ENCODE measurements around the gene TMEM170B.

The TMEM170B gene

DNA sequence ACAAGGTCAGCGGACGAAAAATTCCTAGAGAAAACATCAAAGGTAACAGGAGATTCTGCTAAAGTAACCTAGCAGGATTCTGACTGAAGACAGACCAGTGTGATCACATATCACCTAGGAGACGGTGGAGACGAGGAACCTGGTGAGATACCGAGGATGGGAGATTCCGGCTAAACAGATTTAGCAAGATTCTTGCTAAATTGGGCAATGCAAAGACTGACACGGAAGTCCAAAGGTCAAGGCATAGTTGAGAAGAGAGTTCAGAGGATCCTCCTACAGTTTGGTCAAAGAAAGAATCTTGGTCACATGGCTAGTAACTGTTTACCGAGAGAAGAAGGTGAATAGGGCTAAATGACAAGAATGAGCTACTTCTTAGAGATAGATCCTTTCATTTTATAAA lies 61.1 kb downstream of the TMEM170B start:
- Histone ChIP-seq H4K20me1 (ENCODE audit: insufficient read depth, low read length) (no peaks in the 10 kb centered on the region), H3K4me3 (ENCODE audit: low read length) (no peak overlapping the region), H3K4me2 (ENCODE audit: low read length) (no peak overlapping the region), H3K27ac (ENCODE audit: low read length) (no peak overlapping the region), H3K9me3 (ENCODE audit: insufficient read depth, low read length) (no peaks in the 10 kb centered on the region), H3K9ac (ENCODE audit: low read length) (no peak overlapping the region), H3K27me3 (ENCODE audit: low read depth, low read length) (peaks cover 12% of the 10 kb centered on the region), H3K79me2 (ENCODE audit: low read length) (no peaks in the 10 kb centered on the region), H2AFZ (ENCODE audit: low read depth, low read length) (no peak overlapping the region), H3K36me3 (replicated peaks; ENCODE audit: low read depth, low read length) (no peaks in the 10 kb centered on the region), H3K4me1 (ENCODE audit: low read length) (no peaks in the 10 kb centered on the region)
- TF ChIP-seq EZH2phosphoT487 (IDR thresholded peaks at IDR 0.05; ENCODE audit: low read depth), result no peak
- TF ChIP-seq, protein P1, sequence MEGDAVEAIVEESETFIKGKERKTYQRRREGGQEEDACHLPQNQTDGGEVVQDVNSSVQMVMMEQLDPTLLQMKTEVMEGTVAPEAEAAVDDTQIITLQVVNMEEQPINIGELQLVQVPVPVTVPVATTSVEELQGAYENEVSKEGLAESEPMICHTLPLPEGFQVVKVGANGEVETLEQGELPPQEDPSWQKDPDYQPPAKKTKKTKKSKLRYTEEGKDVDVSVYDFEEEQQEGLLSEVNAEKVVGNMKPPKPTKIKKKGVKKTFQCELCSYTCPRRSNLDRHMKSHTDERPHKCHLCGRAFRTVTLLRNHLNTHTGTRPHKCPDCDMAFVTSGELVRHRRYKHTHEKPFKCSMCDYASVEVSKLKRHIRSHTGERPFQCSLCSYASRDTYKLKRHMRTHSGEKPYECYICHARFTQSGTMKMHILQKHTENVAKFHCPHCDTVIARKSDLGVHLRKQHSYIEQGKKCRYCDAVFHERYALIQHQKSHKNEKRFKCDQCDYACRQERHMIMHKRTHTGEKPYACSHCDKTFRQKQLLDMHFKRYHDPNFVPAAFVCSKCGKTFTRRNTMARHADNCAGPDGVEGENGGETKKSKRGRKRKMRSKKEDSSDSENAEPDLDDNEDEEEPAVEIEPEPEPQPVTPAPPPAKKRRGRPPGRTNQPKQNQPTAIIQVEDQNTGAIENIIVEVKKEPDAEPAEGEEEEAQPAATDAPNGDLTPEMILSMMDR (IDR thresholded peaks at IDR 0.05; ENCODE audit: low read depth, low read length), result no peak

DNA sequence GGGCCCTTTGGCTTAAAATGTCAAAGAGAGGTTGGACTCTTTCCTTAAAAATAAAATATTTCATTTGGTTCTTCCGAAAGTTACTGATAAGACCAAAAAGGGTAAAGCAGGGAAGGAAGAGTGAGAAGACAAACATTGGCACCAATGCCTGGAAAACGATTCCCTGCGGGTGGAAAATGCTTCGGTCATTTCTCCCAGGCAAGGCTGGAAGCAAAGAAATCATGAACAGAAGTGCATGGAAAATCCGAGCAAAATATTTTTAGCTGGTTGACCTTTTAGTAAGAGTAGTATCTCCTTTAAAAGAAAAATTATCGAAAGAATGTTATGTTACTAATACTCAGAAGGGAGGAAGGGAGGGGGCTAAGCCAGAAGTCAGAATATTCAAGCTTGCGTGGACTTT lies 62.7 kb downstream of the TMEM170B start:
- TF ChIP-seq, protein P1 (IDR thresholded peaks at IDR 0.05; ENCODE audit: low read depth, low read length), result no peak
- TF ChIP-seq EZH2phosphoT487 (IDR thresholded peaks at IDR 0.05; ENCODE audit: low read depth), result no peak
- no peak overlapping the region for H2AFZ ChIP-seq (ENCODE audit: low read depth, low read length)
- no peaks in the 10 kb centered on the region for H3K4me1 ChIP-seq (ENCODE audit: low read length)
- H3K36me3 ChIP-seq (replicated peaks; ENCODE audit: low read depth, low read length), result no peaks in the 10 kb centered on the region
- H3K79me2 ChIP-seq (ENCODE audit: low read length), result no peaks in the 10 kb centered on the region
- H3K4me3 ChIP-seq (ENCODE audit: low read length), result no peak overlapping the region
- no peaks in the 10 kb centered on the region for H3K9me3 ChIP-seq (ENCODE audit: insufficient read depth, low read length)
- H3K4me2 ChIP-seq (ENCODE audit: low read length), result no peak overlapping the region
- H4K20me1 ChIP-seq (ENCODE audit: insufficient read depth, low read length), result no peaks in the 10 kb centered on the region
- peaks cover 15% of the 10 kb centered on the region for H3K27me3 ChIP-seq (ENCODE audit: low read depth, low read length)
- no peak overlapping the region for H3K27ac ChIP-seq (ENCODE audit: low read length)
- no peak overlapping the region for H3K9ac ChIP-seq (ENCODE audit: low read length)

DNA sequence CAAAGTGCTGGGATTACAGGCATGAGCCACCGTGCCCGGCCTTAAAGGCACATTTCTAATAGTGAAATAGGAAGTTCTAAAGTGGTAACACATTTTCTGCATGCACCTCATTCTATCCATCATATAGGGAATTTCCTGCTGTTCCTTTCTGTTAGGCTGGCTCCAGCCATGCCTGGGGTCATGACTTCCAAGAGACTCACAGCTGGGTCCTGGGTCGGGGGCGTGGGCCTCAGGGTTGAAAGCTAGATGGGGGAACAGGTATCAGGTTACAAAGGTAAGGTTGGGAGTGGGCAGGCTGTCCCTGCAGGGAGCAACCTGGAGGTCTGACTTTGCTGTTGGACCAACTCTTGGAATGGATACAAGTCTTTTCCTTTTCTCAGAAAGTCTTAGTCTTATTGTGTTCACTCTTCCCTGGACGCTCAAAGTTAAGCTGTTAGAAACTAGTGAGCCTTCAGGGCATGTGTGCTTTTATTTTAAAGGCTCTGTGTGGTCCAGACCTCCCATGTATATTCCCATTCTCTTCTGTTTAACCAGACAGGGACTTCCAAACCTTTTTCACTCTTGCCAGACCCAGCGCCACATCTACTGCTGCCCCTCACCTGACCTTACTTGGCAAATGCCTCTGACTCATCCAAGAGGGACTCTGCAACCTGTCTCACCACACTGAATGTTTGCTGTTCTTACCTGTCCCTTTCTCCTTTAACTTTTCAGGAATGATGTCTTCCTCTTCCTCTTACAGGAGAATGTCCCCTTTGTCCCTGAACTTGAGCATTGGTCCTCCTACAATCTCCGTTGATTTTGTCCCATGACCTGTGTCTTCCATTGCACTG lies 64.4 kb downstream of the TMEM170B start:
- Histone ChIP-seq H3K4me3 (ENCODE audit: low read length) (no peak overlapping the region), H3K9me3 (ENCODE audit: insufficient read depth, low read length) (no peaks in the 10 kb centered on the region), H3K79me2 (ENCODE audit: low read length) (no peaks in the 10 kb centered on the region), H3K9ac (ENCODE audit: low read length) (no peak overlapping the region), H2AFZ (ENCODE audit: low read depth, low read length) (no peak overlapping the region), H3K36me3 (replicated peaks; ENCODE audit: low read depth, low read length) (no peaks in the 10 kb centered on the region), H4K20me1 (ENCODE audit: insufficient read depth, low read length) (no peaks in the 10 kb centered on the region), H3K4me2 (ENCODE audit: low read length) (no peak overlapping the region), H3K4me1 (ENCODE audit: low read length) (no peaks in the 10 kb centered on the region), H3K27me3 (ENCODE audit: low read depth, low read length) (peaks cover 22% of the 10 kb centered on the region), H3K27ac (ENCODE audit: low read length) (no peak overlapping the region)
- TF ChIP-seq, protein P1 (IDR thresholded peaks at IDR 0.05; ENCODE audit: low read depth, low read length), result no peak
- TF ChIP-seq EZH2phosphoT487 (IDR thresholded peaks at IDR 0.05; ENCODE audit: low read depth), result no peak

DNA sequence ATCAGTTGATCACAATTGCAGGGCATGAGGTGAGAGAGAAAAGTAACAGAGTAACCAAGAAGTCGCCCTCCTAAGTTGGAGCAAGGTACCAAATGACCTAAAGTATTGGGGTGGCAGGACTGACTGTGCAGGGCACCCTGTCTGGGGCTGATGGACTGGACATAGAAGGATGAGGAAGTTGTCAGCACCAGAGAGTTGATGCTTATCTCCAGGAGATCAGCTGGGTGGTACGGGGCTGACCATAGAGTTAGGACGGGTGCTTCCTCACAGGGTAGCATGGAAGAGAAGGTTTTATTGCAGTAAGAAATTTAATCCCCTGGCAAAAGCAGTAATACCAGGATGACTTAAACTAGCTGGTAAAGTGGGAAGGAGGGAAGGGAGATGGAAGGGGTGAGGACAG lies 66.7 kb downstream of the TMEM170B start:
- Histone ChIP-seq H3K36me3 (replicated peaks; ENCODE audit: low read depth, low read length) (no peaks in the 10 kb centered on the region), H3K27me3 (ENCODE audit: low read depth, low read length) (peaks cover 27% of the 10 kb centered on the region), H3K27ac (ENCODE audit: low read length) (no peak overlapping the region), H3K9ac (ENCODE audit: low read length) (no peak overlapping the region), H3K4me3 (ENCODE audit: low read length) (no peak overlapping the region), H3K79me2 (ENCODE audit: low read length) (no peaks in the 10 kb centered on the region), H4K20me1 (ENCODE audit: insufficient read depth, low read length) (no peaks in the 10 kb centered on the region), H3K9me3 (ENCODE audit: insufficient read depth, low read length) (no peaks in the 10 kb centered on the region), H3K4me1 (ENCODE audit: low read length) (no peaks in the 10 kb centered on the region), H3K4me2 (ENCODE audit: low read length) (no peak overlapping the region), H2AFZ (ENCODE audit: low read depth, low read length) (no peak overlapping the region)
- TF ChIP-seq, protein P1 (IDR thresholded peaks at IDR 0.05; ENCODE audit: low read depth, low read length), result no peak
- no peak for TF ChIP-seq EZH2phosphoT487 (IDR thresholded peaks at IDR 0.05; ENCODE audit: low read depth)

Data from OCI-LY3 (cell line).